Ishikawa (cell line): ENCODE data around the gene HAPLN3.

Experiments used
- CEBPB ChIP-seq: IDR thresholded peaks from 2 replicates; pipeline ENCODE4 v1.6.1; 2012
- CREB1 ChIP-seq: IDR thresholded peaks from 2 replicates; pipeline ENCODE4 v1.6.1; 2012; ENCODE audit warnings: low read depth
- EGR1 ChIP-seq: IDR thresholded peaks from 2 replicates; pipeline ENCODE4 v1.6.1; 2012
- EP300 ChIP-seq: IDR thresholded peaks from 2 replicates; pipeline ENCODE4 v1.6.1; 2012; ENCODE audit warnings: borderline replicate concordance
- FOXM1 ChIP-seq: IDR thresholded peaks from 2 replicates; pipeline ENCODE4 v1.6.1; 2012; ENCODE audit warnings: low read depth, borderline replicate concordance
- NFIC ChIP-seq: IDR thresholded peaks from 2 replicates; pipeline ENCODE4 v1.6.1; 2012
- RAD21 ChIP-seq: IDR thresholded peaks from 2 replicates; pipeline ENCODE4 v1.6.1; 2012; ENCODE audit warnings: low read depth
- REST ChIP-seq: IDR thresholded peaks from 2 replicates; pipeline ENCODE4 v1.6.1; 2012; ENCODE audit warnings: low read depth, mild to moderate bottlenecking
- TAF1 ChIP-seq: IDR thresholded peaks from 2 replicates; pipeline ENCODE4 v1.6.1; 2012; ENCODE audit warnings: low read depth, mild to moderate bottlenecking
- TCF12 ChIP-seq: IDR thresholded peaks from 2 replicates; pipeline ENCODE4 v1.6.1; 2012; ENCODE audit warnings: low read depth
- TEAD4 ChIP-seq: IDR thresholded peaks from 2 replicates; pipeline ENCODE4 v1.6.1; 2012
- USF1 ChIP-seq: IDR thresholded peaks from 2 replicates; pipeline ENCODE4 v1.6.1; 2012
- YY1 ChIP-seq: IDR thresholded peaks from 2 replicates; pipeline ENCODE4 v1.6.1; 2012; ENCODE audit warnings: low read depth
- ZBTB7A ChIP-seq: IDR thresholded peaks from 2 replicates; pipeline ENCODE4 v1.6.1; 2012; ENCODE audit warnings: low read depth
- TF ChIP-seq, protein P1 (sequence below): IDR thresholded peaks from 2 replicates; pipeline ENCODE4 v1.6.1; 2012

HAPLN3 gene

DNA sequence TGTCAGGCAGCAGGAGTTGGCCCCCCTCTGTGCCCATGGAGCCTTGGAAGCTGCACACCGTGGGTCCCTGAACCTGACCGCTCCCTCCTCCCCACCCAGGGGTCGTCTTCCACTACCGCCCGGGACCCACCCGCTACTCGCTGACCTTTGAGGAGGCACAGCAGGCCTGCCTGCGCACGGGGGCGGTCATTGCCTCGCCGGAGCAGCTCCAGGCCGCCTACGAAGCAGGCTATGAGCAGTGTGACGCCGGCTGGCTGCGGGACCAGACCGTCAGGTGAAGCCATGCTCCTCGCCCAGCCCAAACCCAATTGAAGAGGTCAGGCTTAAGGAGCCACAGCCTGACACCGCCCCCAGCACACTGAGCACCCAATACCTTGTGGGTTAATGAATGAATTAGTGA is 48.2 kb downstream of the HAPLN3 start:
- TF ChIP-seq, protein P1, sequence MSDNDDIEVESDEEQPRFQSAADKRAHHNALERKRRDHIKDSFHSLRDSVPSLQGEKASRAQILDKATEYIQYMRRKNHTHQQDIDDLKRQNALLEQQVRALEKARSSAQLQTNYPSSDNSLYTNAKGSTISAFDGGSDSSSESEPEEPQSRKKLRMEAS = no peak

DNA sequence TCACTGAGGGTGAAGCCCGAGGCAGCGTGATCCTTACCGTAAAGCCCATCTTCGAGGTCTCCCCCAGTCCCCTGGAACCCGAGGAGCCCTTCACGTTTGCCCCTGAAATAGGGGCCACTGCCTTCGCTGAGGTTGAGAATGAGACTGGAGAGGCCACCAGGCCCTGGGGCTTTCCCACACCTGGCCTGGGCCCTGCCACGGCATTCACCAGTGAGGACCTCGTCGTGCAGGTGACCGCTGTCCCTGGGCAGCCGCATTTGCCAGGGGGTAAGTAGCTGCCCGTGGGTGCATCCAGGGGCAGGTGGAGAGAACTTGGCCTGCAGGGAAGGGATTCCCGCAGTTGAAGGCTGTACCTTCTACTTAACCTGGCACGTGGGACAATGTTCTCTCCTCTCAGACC is 49.7 kb downstream of the HAPLN3 start:
- no peak for TF ChIP-seq ZBTB7A
- TF ChIP-seq EGR1 = no peak
- TF ChIP-seq CEBPB = no peak
- no peak for TF ChIP-seq TCF12
- no peak for TF ChIP-seq TAF1
- no peak for TF ChIP-seq FOXM1
- TF ChIP-seq REST = no peak
- TF ChIP-seq CREB1 = no peak

DNA sequence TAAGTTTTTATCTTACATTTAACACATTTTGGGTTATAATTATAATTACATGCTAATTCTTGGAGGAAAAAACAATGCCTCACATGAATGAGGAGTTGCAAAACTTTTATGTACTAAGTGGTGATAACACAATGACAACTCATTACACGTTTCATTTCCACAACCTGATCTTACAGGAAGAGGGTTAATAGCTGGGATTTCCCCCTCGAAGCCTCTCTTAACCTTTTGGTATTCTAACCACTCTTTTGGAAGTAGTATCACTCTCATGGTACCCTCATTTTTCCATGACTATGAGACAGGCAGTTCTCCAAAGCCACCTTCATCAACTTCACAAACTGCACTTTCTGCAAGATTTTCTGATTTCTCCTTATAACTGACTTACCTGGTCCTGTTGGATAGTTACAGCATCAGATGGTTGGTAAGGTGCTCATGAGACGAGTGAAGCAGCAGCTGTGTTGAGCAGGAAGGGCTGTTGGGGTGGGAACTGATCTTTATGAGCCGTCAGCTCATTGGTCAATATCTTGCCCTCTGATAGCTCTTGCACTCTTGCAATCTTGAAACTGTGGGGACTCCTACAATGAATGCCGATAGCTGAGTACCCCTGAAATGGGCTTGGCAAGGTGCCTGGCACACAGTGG is 50.5 kb downstream of the HAPLN3 start:
- no peak for TF ChIP-seq EGR1
- no peak for TF ChIP-seq FOXM1
- no peak for TF ChIP-seq USF1
- TF ChIP-seq ZBTB7A = no peak
- TF ChIP-seq YY1 = no peak
- no peak for TF ChIP-seq TEAD4
- TF ChIP-seq TAF1 = no peak
- no peak for TF ChIP-seq CREB1
- TF ChIP-seq TCF12 = no peak
- no peak for TF ChIP-seq REST
- no peak for TF ChIP-seq EP300
- TF ChIP-seq CEBPB = no peak
- no peak for TF ChIP-seq NFIC
- TF ChIP-seq RAD21 = no peak
- TF ChIP-seq, protein P1 = no peak

DNA sequence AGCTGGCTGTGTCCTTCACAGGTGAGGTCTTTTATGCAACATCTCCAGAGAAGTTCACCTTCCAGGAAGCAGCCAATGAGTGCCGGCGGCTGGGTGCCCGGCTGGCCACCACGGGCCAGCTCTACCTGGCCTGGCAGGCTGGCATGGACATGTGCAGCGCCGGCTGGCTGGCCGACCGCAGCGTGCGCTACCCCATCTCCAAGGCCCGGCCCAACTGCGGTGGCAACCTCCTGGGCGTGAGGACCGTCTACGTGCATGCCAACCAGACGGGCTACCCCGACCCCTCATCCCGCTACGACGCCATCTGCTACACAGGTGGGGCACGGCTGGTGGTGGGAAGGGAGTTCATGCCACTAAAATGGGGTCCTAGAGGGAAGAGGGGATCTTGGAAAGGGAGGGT is 52.0 kb downstream of the HAPLN3 start:
- TF ChIP-seq TCF12 = no peak
- TF ChIP-seq CREB1 = no peak
- TF ChIP-seq YY1 = no peak
- no peak for TF ChIP-seq NFIC
- TF ChIP-seq CEBPB = no peak

- TF ChIP-seq TAF1 (no peak), TCF12 (no peak), EP300 (no peak), CEBPB (no peak), CREB1 (no peak), YY1 (no peak), TEAD4 (no peak), FOXM1 (no peak), EGR1 (no peak)
- TF ChIP-seq, protein P1 = no peak
Measured at GRCh38 chr15:88842156-88842555, 53.2 kb downstream of the HAPLN3 start.

DNA sequence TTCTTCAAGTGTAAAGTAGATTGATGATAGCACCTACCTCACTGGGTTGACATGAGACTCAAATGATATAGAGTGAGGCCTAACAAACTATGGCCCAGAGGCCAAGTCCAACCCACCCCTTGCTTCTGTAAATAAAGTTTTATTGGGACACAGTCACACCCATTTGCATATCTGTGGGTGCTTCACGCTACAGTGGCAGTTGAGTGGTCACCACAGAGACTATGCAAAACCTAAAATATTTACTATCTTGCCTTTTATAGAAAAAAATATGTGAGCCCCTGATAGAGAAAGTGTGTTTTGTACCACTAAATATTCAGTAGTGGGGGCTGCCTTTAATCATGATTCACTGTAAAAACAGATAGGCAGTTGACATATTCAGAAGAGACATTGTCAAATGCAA is 54.1 kb downstream of the HAPLN3 start:
- TF ChIP-seq TEAD4 (no peak), YY1 (no peak), FOXM1 (no peak), ZBTB7A (no peak), CREB1 (no peak), TAF1 (no peak), NFIC (no peak), RAD21 (no peak), EGR1 (no peak), CEBPB (no peak), REST (no peak), USF1 (no peak), TCF12 (no peak), EP300 (no peak)
- TF ChIP-seq, protein P1 = no peak
